HG03378 (cell line): ENCODE results near the gene TOMM5.
"Not testable (repeated sequence)": the region's sequence is repeated elsewhere in the genome, so short reads cannot be mapped to it uniquely, and the experiment has no call there.

Experiments
- ATAC-seq: cut with Tn5 transposase; IDR thresholded peaks from one replicate; pipeline ENCODE4 v1.9.1; 2021; ENCODE audit warnings: mild to moderate bottlenecking, moderate library complexity; ENCODE audit not compliant: unreplicated experiment

Gene TOMM5

GRCh38 chr9:37617161-37617560, 24.8 kb upstream of the TOMM5 start:
- ATAC-seq: no peak

- ATAC-seq: no peak
Observed at GRCh38 chr9:37611961-37612360, 19.6 kb upstream of the TOMM5 start.

- ATAC-seq: no peak
Observed at GRCh38 chr9:37611014-37611413, 18.6 kb upstream of the TOMM5 start.

- ATAC-seq: no peak
Observed at GRCh38 chr9:37609735-37610397, 17.5 kb upstream of the TOMM5 start.

GRCh38 chr9:37608250-37608649, 15.9 kb upstream of the TOMM5 start:
- no peak for ATAC-seq

GRCh38 chr9:37604296-37604695, 11.9 kb upstream of the TOMM5 start:
- ATAC-seq: no peak

GRCh38 chr9:37602817-37603216, 10.4 kb upstream of the TOMM5 start:
- ATAC-seq: no peak

GRCh38 chr9:37602061-37602460, 9.7 kb upstream of the TOMM5 start:
- ATAC-seq: not testable (repeated sequence)

GRCh38 chr9:37596504-37596903, 4.1 kb upstream of the TOMM5 start:
- ATAC-seq: no peak

GRCh38 chr9:37593883-37594448, 1.6 kb upstream of the TOMM5 start:
- ATAC-seq: peak; percentile 15

- ATAC-seq: no peak
Observed at GRCh38 chr9:37587521-37587920, 4.9 kb downstream of the TOMM5 start.

GRCh38 chr9:37583522-37584121, 8.8 kb downstream of the TOMM5 start:
- ATAC-seq: no peak

- peak; percentile 51 for ATAC-seq
Observed at GRCh38 chr9:37582548-37583157, 9.7 kb downstream of the TOMM5 start.

- peak; percentile 50 for ATAC-seq
Observed at GRCh38 chr9:37575921-37576721, 16.3 kb downstream of the TOMM5 start, which contains the start of gene FBXO10. Gene FBXO10 (minus strand): TSS chr9:37576380. CDS start chr9:37541768, 34,612 bp downstream.

- peak; percentile 40 for ATAC-seq
Observed at GRCh38 chr9:37575511-37575914, 16.9 kb downstream of the TOMM5 start.

GRCh38 chr9:37575001-37575400, 17.4 kb downstream of the TOMM5 start:
- no peak for ATAC-seq

- no peak for ATAC-seq
Observed at GRCh38 chr9:37574241-37574721, 18.1 kb downstream of the TOMM5 start.

- no peak for ATAC-seq
Observed at GRCh38 chr9:37571282-37571681, 21.1 kb downstream of the TOMM5 start.

- no peak for ATAC-seq
Observed at GRCh38 chr9:37566716-37567115, 25.7 kb downstream of the TOMM5 start.

- ATAC-seq: no peak
Observed at GRCh38 chr9:37565661-37566618, 26.5 kb downstream of the TOMM5 start.
